HEK293T (cell line): Measurements from ENCODE around the gene SALL1.

Source experiments
- BHLHE40 ChIP-seq: fragments of 450-650 bp; IDR thresholded peaks from 2 replicates; pipeline ENCODE4 v1.6.1; 2016; ENCODE audit warnings: mild to moderate bottlenecking, moderate library complexity, borderline replicate concordance
- HDGF ChIP-seq: fragments of 450-650 bp; IDR thresholded peaks from 2 replicates; pipeline ENCODE4 v1.6.1; 2017; ENCODE audit warnings: antibody characterized with exemption, borderline replicate concordance
- NFRKB ChIP-seq: fragments of 450-650 bp; IDR thresholded peaks from 2 replicates; pipeline ENCODE4 v1.6.1; 2016; ENCODE audit warnings: mild to moderate bottlenecking, moderate library complexity

DNA sequence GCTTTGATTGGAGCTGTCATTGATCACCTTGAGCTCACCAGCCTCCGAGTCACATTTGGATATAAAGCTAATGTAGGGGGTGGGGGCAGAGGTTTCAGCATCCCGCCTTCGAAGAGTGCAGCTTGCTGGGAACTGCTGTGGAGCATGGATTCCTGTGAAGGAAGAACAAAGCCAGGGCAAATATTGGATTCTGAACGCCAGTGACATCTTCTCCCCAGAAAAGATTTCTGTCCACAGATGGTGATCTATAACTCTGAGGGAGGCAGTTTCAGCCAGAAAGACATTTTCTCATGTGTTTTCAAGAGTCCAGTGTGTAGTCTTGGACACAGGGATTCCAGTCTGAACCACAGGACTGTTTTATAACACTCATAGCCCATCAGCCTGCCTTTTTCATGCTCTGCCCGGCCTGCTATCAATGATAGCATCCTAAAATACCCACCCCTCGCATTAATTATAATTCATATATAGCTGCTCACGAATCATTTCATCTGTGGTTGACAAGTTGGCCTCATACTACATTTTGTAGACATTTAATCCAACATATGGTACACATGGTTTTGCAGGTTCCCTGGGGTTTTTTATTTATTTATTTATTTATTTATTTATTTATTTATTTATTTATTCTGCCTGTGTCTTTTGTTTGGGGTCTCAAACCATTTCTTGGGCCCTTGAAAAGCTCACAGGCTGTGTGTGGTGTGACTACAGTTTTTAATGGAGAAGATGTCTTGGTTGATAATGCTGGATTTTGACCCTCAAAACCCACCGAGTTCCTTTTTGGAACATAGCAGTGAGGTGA, 47.1 kb upstream of the SALL1 start:
- TF ChIP-seq BHLHE40: no peak
- no peak for TF ChIP-seq NFRKB
- no peak for TF ChIP-seq HDGF
